Esophagus squamous epithelium (tissue), 4 donors: ENCODE data around the gene ZMAT5.

Source experiments
- POLR2A ChIP-seq, 4 donors: fragments of 450-650 bp; IDR thresholded peaks; one replicate each; pipeline ENCODE4 v1.6.1; 2017; ENCODE audit warnings: antibody characterized with exemption in 4 of 4, mild to moderate bottlenecking in 4 of 4, moderate library complexity in 3 of 4
- TF ChIP-seq, protein P1 (sequence below), 6 experiments: fragments of 450-650 bp in 4 of 6; fragments of 200-600 bp in 2 of 6; sonication (generic) in 2 of 6; IDR thresholded peaks; one replicate each; pipeline ENCODE4 v1.5.1; 2016 to 2019; ENCODE audit warnings: antibody characterized with exemption in 6 of 6, mild to moderate bottlenecking in 4 of 6, moderate library complexity in 4 of 6

DNA sequence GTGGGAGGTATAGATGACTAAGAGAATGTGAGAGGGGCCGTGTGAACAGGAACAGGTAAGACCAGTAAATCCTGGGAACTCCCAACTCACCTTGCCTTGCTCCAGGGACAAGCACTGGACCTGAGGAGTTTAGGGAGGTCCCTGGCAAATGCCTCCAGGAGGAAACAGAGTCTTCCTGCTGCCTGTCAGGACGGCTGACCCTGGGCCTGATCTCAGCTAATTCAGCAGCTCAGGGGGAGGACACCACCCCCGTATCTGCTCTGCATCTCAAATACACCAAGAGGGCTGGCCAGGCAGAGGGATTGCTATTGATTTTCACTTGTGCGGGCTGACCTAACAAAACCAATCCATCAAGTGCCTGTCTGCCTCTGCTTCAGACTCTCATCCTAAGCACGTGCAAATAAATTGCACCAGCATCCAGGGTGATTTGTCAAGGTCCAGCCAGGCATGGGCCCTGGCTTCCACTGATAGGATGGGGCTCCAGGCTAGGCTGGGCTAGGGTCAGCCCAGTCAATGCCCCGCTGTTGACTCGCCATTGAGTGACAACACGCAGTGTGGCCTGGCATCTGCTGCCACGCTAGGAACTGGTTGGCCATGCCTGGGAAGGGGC is 20.7 kb upstream of the ZMAT5 start:
- no peak for TF ChIP-seq POLR2A (IDR thresholded peaks at IDR 0.05)
- TF ChIP-seq, protein P1, sequence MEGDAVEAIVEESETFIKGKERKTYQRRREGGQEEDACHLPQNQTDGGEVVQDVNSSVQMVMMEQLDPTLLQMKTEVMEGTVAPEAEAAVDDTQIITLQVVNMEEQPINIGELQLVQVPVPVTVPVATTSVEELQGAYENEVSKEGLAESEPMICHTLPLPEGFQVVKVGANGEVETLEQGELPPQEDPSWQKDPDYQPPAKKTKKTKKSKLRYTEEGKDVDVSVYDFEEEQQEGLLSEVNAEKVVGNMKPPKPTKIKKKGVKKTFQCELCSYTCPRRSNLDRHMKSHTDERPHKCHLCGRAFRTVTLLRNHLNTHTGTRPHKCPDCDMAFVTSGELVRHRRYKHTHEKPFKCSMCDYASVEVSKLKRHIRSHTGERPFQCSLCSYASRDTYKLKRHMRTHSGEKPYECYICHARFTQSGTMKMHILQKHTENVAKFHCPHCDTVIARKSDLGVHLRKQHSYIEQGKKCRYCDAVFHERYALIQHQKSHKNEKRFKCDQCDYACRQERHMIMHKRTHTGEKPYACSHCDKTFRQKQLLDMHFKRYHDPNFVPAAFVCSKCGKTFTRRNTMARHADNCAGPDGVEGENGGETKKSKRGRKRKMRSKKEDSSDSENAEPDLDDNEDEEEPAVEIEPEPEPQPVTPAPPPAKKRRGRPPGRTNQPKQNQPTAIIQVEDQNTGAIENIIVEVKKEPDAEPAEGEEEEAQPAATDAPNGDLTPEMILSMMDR (IDR thresholded peaks at IDR 0.05), result no peak
